Right atrium auricular region (tissue), 2 donors: ENCODE measurements around the gene DENND1A. TPM values are rescaled to one million over a fixed set of nuclear protein-coding genes. Genes with fewer than 3 reads are reported as not detected.

Experiments used
- DNase-seq: peaks from one replicate; pipeline ENCODE4 v3.0.0-alpha.2; 2019; ENCODE audit warnings: low spot score
- H3K27ac ChIP-seq, 2 donors: fragments of 200-600 bp; sonication (generic); 1 replicate in 1 of 2; 2 replicates in 1 of 2; pipeline ENCODE4 v1.5.1; 2016 to 2019
- H3K27me3 ChIP-seq, 2 donors: fragments of 200-600 bp; sonication (generic); one replicate each; pipeline versions ENCODE4 v1.5.1 to v1.6.0; 2017 to 2019
- H3K36me3 ChIP-seq: fragments of 200-600 bp; sonication (generic); one replicate; pipeline ENCODE4 v1.5.1; 2016
- H3K4me1 ChIP-seq, 2 donors: fragments of 200-600 bp; sonication (generic); one replicate each; pipeline versions ENCODE4 v1.5.1 to v1.6.0; 2017 to 2019
- H3K4me3 ChIP-seq, 2 donors: fragments of 200-600 bp; sonication (generic); 1 replicate in 1 of 2; 2 replicates in 1 of 2; pipeline ENCODE4 v1.5.1; 2017 to 2019; ENCODE audit warnings: mild to moderate bottlenecking in 1 of 2, moderate library complexity in 1 of 2
- H3K9me3 ChIP-seq, 2 donors: fragments of 200-600 bp; sonication (generic); one replicate each; pipeline ENCODE4 v1.5.1; 2019
- total RNA-seq, 2 donors: library from RNA; depleted of rRNA; stranded (reverse); fragments of >200 nt; gene quantifications; one replicate each; pipeline ENCODE4 v1.1.0, GENCODE V29; 2016
- TF ChIP-seq, protein P1 (sequence below), 2 donors: fragments of 200-600 bp; sonication (generic); IDR thresholded peaks; one replicate each; pipeline ENCODE4 v1.5.1; 2019; ENCODE audit warnings: antibody characterized with exemption in 2 of 2

DENND1A gene
- total RNA-seq, 2 donors from 2014 or later, result 14.9 to 23.6 TPM

DNA sequence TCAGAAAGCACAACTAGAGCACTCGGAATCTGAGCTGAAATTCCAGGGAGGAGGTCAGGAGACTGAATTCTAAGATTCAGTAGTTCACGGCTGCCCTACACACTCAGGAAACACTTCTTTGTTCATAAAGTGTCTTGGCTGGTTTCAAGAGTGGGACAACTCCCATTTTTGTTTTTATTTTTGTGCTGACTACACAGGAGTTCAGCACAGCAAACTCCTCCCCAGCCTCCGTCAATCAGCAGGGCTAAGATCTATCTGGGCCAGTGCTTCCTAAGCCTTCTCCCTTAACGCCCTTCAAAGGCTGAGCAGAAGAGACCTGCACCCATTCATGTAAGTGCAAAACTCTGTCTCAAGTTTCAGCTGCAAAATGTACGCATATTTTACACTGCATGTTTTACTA, 323.8 kb downstream of the DENND1A start:
- H3K27ac ChIP-seq, result no peak overlapping the region
- no peaks in the 10 kb centered on the region for H3K9me3 ChIP-seq
- H3K27me3 ChIP-seq, result no peaks in the 10 kb centered on the region
- H3K4me1 ChIP-seq, result no peaks in the 10 kb centered on the region
- no peak for DNase-seq
- H3K4me3 ChIP-seq, result no peak overlapping the region
- no peaks in the 10 kb centered on the region for H3K36me3 ChIP-seq
- TF ChIP-seq, protein P1, sequence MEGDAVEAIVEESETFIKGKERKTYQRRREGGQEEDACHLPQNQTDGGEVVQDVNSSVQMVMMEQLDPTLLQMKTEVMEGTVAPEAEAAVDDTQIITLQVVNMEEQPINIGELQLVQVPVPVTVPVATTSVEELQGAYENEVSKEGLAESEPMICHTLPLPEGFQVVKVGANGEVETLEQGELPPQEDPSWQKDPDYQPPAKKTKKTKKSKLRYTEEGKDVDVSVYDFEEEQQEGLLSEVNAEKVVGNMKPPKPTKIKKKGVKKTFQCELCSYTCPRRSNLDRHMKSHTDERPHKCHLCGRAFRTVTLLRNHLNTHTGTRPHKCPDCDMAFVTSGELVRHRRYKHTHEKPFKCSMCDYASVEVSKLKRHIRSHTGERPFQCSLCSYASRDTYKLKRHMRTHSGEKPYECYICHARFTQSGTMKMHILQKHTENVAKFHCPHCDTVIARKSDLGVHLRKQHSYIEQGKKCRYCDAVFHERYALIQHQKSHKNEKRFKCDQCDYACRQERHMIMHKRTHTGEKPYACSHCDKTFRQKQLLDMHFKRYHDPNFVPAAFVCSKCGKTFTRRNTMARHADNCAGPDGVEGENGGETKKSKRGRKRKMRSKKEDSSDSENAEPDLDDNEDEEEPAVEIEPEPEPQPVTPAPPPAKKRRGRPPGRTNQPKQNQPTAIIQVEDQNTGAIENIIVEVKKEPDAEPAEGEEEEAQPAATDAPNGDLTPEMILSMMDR (IDR thresholded peaks at IDR 0.05), result no peak

GRCh38 chr9:123605286-123605685, 324.6 kb downstream of the DENND1A start:
- H3K27ac ChIP-seq, result no peak overlapping the region
- DNase-seq, result no peak
- TF ChIP-seq, protein P1 (IDR thresholded peaks at IDR 0.05), result no peak
- no peaks in the 10 kb centered on the region for H3K4me1 ChIP-seq
- no peaks in the 10 kb centered on the region for H3K9me3 ChIP-seq
- no peaks in the 10 kb centered on the region for H3K27me3 ChIP-seq
- H3K4me3 ChIP-seq, result no peak overlapping the region
- no peaks in the 10 kb centered on the region for H3K36me3 ChIP-seq

DNA sequence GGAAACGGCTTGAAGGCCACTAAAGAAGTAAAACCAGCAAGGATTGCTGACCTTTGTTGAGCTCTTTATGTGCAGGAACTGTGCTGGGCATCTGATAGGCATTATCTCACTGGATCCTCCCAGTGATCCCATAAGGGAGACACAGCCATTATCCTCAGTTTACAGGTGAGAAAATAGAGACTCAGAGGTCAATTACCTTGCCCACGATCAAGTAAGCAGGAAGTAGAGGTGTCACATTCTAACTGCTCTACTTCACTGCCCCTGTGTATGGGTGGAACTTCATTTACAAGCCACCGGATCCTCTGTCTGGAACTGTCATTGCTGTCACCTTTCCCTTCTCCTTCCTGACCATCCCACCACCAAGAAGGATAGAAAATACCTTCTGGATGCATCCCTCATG, 325.1 kb downstream of the DENND1A start:
- Histone ChIP-seq H3K27me3 (no peaks in the 10 kb centered on the region), H3K4me3 (no peak overlapping the region), H3K27ac (no peak overlapping the region), H3K9me3 (no peaks in the 10 kb centered on the region), H3K36me3 (no peaks in the 10 kb centered on the region), H3K4me1 (no peaks in the 10 kb centered on the region)
- TF ChIP-seq, protein P1 (IDR thresholded peaks at IDR 0.05), result no peak
- no peak for DNase-seq

- TF ChIP-seq, protein P1 (IDR thresholded peaks at IDR 0.05), result no peak
- no peak for DNase-seq
- H3K27ac ChIP-seq, result no peak overlapping the region
These were observed 328.1 kb downstream of the DENND1A start for GRCh38 chr9:123601828-123602227.

GRCh38 chr9:123599781-123600180, 330.1 kb downstream of the DENND1A start:
- no peaks in the 10 kb centered on the region for H3K36me3 ChIP-seq
- H3K9me3 ChIP-seq, result no peaks in the 10 kb centered on the region
- TF ChIP-seq, protein P1 (IDR thresholded peaks at IDR 0.05), result no peak
- H3K27me3 ChIP-seq, result no peaks in the 10 kb centered on the region
- no peak overlapping the region for H3K27ac ChIP-seq
- no peaks in the 10 kb centered on the region for H3K4me1 ChIP-seq
- DNase-seq, result no peak
- H3K4me3 ChIP-seq, result no peak overlapping the region

More at GRCh38 chr9:123601828-123602227, 328.1 kb downstream of the DENND1A start:
- Histone ChIP-seq H3K9me3 (no peaks in the 10 kb centered on the region), H3K4me1 (no peaks in the 10 kb centered on the region), H3K27me3 (no peaks in the 10 kb centered on the region), H3K36me3 (no peaks in the 10 kb centered on the region), H3K4me3 (no peak overlapping the region)

DNA sequence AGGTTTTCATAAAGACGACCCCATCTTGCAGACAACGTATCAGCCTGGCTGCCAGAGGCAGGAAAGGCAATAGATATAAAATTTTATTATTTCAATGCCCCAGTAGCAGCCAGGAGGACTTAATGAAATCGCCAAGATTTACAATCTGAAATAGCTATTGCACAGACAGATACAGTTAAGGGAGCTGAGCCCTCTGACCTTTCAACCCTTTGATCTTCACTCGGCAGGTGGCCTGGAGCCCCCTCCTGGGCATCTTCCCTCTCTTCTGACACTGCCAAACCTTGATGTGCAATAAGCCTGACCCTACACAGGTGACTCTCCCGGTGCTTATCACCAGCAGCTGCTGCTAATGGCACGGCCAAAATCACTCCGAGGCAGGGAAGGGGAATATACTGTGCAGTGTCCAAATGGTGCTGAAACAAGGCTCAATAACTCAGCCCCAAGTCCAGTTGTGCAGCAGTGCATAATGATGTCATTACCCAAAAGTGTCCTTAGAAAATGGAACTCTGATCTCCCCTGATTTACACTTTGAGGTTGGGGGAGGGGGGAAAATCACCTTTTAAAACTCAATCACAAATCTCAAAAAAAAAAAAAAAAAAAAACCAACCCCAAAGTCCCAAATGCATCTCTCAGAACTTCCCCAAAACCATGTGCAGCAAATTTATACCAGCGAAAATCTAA, 331.9 kb downstream of the DENND1A start:
- Histone ChIP-seq H3K4me1 (no peaks in the 10 kb centered on the region), H3K4me3 (no peak overlapping the region), H3K9me3 (no peaks in the 10 kb centered on the region), H3K27ac (no peak overlapping the region), H3K27me3 (no peaks in the 10 kb centered on the region), H3K36me3 (no peaks in the 10 kb centered on the region)
- DNase-seq, result no peak
- TF ChIP-seq, protein P1 (IDR thresholded peaks at IDR 0.05), result no peak
